Measurements from ENCODE around the gene TDRD6.
"Not testable (repeated sequence)": the region's sequence is repeated elsewhere in the genome, so short reads cannot be mapped to it uniquely, and the experiment has no call there.

The TDRD6 gene, protein sequence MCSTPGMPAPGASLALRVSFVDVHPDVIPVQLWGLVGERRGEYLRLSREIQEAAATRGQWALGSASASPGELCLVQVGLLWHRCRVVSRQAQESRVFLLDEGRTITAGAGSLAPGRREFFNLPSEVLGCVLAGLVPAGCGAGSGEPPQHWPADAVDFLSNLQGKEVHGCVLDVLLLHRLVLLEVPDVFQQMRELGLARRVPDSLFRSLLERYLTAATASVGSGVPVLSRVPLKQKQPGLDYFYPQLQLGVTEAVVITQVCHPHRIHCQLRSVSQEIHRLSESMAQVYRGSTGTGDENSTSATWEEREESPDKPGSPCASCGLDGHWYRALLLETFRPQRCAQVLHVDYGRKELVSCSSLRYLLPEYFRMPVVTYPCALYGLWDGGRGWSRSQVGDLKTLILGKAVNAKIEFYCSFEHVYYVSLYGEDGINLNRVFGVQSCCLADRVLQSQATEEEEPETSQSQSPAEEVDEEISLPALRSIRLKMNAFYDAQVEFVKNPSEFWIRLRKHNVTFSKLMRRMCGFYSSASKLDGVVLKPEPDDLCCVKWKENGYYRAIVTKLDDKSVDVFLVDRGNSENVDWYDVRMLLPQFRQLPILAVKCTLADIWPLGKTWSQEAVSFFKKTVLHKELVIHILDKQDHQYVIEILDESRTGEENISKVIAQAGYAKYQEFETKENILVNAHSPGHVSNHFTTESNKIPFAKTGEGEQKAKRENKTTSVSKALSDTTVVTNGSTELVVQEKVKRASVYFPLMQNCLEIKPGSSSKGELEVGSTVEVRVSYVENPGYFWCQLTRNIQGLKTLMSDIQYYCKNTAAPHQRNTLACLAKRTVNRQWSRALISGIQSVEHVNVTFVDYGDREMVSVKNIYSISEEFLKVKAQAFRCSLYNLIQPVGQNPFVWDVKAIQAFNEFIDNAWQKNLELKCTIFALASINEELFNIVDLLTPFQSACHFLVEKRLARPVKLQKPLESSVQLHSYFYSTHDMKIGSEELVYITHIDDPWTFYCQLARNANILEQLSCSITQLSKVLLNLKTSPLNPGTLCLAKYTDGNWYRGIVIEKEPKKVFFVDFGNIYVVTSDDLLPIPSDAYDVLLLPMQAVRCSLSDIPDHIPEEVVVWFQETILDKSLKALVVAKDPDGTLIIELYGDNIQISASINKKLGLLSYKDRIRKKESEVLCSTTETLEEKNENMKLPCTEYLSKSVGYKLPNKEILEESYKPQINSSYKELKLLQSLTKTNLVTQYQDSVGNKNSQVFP (N-terminal part only)

DNA sequence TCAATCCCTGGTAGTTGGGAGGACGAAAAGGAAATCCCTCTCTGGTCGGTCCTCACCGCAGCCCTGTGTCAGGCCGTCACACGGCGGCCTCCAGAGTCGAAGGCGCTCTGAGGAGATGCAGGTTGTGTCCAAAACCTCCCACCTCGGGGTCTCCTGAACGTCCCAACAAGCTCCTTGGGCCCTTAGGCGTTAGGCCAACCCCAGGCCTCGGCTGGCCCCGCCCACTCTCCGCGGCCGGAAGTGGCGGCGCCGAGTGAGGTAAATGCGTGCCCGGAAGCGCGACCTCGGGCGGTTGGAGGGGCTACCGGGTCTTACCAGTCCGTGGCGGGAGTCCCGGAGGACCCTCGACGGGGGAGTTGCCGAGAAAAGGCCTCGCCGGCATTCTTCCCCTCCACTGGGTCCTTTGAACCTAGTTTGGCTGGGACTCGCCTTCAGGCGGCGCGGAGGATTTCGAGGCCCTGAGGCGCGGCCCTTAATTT, at the start of gene TDRD6:
TDRD6 (plus strand) TSS at position 267 of the 479 bp plus-strand sequence. CDS start 244 bp downstream, outside the sequence.
- no peak for DNase-seq

DNA sequence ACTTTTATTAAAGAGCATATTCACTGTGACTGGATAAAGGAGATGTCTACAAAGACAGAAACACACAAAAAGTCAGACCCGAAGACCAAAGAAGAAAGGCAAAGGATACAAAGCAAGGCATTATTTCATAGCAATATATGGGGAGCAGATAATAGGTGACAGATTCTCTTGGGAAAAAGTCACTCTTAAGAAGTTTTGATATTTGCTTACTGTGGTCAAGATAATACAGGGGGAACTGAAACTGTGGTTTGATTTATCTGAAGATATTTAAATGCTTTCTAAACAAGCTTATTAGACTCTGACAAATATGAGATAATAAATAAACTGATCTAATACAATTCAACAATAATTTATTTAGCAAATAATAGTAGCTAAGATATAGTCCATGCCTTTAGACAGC, 49.8 kb upstream of the TDRD6 start:
- no peak for DNase-seq

DNA sequence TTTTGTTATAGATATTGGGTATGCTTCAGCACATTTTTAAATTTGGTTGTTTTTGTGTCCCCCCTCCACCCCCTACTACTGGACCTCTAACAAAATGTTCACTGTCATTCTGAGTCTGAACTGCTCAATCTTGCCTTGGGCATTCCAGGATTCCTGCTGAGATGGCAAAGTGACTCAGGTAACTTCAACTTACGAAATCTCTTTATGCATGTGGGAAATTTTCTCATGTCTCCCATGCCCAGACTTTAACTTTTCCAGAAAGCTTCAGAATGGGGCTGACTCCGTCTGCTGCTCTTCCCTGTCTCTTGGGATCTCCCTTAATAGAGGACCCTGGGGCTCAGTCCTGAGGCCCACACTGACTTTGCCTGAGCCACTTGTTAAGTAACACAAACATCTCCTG, 49.0 kb upstream of the TDRD6 start:
- DNase-seq, result no peak

DNA sequence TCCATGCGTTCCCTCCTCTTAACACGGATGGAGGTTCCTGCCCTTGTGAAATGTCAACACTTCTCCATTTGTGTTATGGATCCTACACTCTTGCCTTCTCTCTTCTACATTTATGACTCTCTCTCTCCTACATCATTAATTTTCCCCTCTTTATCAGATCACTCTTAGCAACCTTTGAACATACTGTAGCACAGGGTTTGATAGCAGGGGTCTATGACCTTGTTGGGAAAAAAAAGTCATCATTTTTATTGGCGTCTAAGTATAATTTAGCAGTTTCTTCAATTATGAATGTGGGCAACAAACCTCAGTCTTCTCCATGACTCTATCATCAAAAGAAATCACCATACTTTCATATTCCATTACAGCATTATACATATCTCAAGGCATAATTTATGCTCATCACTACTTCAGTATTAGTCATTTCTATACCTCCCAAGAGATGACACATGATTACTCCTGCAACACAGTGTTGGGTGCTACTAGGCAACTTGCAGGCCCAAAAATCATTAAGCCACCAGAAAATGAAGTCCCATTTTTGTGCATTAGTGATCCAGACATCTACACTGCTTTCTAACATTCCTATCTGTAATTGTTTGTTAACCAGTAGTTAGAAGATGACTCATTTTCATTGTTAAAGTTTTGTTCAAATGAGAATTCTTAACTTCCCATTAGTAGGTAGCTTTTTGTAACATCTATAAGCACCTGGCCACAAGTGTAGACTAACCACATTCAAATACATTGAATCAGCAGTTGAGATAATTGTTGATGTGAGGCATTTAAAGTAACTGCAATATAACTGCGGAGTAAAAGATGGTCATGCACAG, 44.5 kb upstream of the TDRD6 start:
- no peak for DNase-seq

DNA sequence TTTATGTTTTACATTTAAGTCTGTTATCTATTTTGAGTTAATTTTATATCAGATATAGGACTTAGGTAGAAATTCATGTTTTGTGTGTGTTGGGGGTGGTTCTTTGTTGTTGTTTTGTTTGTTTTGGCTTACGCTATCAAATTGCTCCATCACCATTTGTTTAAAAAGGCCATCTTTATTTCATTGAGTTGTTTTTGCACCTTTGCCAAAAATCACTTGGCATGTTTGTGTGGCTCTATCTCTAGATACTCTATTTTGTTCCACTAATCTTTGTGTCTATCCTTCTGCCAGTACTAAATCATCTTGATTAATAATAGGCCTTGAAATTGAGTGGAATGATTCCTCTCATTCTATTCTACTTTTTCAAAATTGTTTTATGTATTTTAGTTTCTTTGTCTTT, 42.4 kb upstream of the TDRD6 start:
- no peak for DNase-seq

DNA sequence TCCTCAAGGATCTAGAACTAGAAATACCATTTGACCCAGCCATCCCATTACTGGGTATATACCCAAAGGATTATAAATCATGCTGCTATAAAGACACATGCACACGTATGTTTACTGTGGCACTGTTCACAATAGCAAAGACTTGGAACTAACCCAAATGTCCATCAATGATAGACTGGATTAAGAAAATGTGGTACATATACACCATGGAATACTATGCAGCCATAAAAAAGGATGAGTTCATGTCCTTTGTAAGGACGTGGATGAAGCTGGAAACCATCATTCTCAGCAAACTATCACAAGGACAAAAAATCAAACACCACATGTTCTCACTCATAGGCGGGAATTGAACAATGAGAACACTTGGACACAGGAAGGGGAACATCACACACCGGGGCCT, 39.6 kb upstream of the TDRD6 start:
- DNase-seq, result not testable (repeated sequence)

DNA sequence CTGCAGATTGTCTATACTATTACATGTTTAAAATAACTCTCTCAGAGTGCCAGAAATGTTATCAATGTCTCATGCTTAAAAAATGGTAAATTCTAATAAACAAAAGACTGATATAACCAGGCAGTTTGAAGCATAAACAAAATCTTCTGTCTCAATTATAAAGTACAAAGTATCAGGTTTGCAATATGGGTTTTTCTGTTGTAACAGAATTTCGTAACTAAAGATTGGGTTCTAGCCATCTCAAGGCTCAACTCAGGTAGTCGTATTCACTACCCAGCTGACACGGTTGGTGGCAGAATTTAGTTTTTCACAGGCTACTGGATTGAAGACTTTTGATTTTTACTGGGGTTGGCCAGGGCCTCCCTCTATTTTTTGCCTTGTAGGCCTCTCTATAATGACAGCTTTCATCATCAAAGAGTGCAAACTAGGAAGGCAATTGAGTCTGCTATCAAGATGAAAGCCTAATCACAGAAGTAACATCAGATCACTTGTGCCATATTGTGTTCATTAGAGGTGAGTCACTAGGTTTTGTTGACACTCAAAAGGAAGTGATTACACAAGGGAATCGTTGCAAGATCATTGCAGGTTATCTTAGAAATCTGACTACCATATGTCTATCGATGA, 38.7 kb upstream of the TDRD6 start:
- DNase-seq, result no peak

DNA sequence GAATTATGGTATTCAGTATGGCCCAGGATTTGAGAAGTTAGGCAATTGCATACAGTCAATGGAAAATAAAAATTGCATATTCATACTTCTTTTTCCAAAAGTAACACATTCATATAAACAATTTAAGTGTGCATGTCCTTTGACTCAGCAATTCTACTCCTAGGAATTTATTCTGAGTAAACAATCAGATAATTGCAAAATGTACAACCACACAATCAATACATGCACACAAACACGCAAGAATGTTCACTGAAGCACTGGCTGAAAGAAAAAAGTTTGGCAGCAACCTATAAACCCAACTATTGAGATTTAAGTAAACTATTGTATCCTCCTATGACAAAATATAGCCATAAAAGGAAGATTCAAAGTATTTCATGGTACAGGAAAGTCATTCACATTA, 36.7 kb upstream of the TDRD6 start:
- no peak for DNase-seq

DNA sequence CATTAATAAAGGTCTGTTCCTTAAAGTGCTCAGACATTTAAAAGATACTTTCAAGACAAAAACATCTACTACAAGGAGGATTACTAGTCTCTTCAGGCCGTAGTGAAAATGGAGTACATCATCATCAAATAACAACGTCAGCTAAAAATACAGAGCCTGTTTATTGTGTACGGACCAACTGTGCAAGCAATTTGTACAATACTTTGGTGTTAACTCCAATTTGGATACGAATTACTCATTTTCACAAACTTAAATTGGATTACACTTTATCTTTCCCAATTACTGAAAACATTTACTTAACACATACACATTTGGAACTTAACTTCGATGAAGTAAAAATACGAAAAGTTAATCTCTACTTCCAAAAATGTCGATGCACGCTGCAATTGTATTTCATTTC, 35.9 kb upstream of the TDRD6 start:
- no peak for DNase-seq

DNA sequence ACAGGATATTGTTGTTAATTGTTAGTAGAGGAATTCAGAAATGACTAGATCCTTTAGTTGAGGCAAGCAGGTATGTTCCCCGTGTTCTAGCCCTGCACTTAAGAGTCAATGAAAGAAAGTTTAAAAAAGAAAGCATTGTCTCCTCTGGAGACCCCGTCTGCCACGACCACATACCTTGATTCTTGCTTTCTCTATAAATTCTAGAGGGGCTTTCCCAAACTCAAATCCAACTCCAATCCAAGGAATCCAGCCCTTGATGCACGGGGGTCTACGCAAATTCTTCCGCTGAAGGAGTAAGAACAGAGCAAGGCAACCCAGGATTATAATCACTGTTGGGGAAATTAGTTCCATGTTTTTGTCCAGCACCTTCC, 35.5 kb upstream of the TDRD6 start:
- no peak for DNase-seq

DNA sequence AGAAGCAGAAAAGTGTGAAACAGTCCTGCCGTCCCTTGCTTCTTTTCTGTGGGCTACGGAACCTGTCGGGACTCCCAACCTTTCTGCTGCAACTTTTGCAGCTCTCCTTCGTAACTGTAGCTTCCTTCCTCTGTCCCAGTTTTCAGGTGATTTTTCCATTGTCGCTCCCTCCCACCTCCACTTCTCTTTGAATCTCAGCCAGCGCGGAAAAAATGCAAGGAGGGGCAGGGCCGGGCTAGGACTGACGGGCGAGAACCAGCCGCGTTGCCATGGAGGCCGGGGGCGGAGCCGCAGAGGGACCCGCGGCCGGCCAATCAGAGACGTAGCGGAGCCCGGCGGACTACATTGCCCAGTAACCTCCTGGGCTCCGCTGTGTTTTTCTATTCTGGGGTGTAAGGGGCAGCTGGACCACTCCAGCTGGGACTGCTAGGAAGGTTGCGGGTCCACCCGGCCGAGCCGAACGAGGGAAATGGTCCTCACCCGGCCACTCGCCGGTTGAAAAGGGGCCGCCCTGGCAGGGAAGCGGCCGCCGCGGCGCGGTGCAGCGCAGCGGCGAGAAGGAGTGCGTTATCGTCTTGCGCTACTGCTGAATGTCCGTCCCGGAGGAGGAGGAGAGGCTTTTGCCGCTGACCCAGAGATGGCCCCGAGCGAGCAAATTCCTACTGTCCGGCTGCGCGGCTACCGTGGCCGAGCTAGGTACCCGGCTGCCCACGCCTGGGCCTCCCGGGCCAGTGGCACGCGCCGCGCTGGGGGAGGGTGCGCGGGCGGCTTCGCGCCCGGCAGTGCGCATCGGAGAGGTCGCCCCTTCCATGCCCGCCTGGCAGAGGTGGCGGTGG, 34.9 kb upstream of the TDRD6 start, which contains the start of the genes CYP39A1 and SLC25A27:
CYP39A1 (minus strand) TSS at position 216 of the 836 bp plus-strand sequence. CDS start 236 bp downstream, outside the sequence.
SLC25A27 (plus strand) TSS at position 373 of the 836 bp plus-strand sequence; CDS start at position 591, 218 bp downstream.
- DNase-seq, result peak; percentile 32

DNA sequence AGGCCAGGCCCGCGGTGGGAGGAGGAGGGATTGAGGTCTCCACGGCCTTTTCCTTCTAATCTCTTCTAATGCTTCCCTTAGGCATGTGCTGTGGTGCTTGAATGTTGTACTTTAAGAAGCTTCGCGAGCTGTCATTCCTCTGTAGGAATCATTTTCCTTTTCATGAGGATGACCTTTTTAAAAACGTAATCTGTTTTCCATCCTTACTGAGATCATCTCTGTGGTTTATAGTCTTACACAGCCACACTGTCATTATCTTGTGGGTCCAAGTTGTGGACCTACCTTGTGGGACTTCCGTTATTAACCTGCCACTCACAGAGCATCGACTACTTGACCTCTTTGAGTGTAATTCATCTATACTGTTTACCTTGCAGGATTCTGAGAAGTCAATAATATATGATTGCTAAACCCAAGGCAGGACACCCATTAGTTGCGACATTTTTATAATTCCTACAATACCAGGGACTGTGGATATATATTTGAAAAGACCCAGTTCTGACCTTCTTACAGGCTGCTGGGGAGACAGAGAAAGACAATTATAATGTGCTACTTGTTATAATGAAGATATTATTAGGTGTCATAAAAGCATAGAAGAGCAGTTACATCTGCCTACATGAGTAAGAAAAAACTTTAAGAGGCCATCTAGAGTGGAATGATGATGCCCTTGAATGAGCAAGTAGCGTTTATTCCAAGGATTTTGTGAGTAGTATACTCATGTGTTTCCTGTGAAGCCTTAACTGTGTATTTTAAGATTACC, 34.1 kb upstream of the TDRD6 start:
- DNase-seq, result no peak

DNA sequence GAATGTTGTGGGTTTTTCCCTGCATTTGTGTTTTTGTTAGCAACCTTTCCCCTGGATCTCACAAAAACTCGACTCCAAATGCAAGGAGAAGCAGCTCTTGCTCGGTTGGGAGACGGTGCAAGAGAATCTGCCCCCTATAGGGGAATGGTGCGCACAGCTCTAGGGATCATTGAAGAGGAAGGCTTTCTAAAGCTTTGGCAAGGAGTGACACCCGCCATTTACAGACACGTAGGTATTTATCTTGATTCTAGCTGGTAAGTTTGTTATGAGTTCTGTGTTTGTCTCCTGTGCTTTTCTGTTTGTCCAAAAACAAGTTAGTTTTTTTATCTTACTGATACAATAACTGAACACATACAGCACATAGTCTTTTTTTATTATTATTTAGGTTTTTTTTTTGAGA, 31.9 kb upstream of the TDRD6 start:
- DNase-seq, result no peak

DNA sequence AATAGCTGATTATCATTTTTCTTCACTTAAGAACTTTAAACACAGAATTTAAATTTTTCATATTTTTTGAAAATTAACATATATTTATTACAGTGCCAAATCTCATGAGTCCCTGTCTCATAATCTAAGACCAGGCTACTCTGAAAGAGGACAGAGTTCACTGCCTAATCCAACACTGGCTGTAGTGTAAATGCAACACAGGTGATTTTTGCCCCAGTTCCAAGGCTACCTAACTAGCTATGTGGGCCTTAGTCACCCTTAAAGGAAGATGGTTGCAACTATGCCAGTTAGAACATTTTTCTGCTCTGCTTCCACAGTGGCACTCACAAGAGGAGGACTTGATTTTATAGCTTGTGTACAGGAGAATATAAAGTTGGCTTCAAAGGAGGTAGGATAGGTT, 30.0 kb upstream of the TDRD6 start:
- DNase-seq, result no peak

DNA sequence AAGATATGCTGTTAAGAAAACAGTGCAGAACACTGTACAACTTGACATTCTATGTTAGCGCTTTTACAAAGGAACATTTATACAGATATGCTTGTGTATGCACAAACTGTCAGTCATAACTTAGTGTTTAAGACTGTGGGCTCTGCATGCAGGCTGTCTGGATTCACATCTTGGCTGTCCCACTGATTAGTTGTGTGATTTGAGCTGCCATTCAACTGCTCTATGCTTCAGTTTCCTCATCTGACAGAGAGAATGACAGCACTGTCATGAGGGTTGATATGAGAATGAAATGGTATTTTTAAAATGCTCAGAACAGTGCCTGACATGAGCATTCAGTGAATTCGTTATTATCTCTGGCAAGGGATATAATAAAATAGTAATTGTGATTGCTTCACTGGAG, 26.2 kb upstream of the TDRD6 start:
- DNase-seq, result no peak

DNA sequence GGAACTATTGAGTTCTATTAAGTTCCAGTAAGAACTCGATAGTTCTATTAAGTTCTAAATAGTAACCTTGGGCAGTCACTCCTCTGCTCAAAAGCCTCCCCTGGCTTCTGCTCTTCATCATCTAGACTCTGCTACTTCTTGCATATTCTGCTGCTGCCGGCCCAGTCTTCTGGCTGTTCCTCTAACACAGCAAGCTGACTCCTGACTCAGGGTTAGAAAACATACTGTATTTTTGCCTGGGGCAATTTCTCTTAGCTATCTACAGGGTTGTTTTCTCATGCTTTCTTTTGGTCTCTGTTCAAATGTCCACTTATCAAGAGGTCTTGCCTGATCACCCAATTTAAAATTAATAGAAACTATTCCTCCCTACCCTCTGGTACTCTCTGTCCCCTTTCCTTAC, 20.3 kb upstream of the TDRD6 start:
- no peak for DNase-seq

DNA sequence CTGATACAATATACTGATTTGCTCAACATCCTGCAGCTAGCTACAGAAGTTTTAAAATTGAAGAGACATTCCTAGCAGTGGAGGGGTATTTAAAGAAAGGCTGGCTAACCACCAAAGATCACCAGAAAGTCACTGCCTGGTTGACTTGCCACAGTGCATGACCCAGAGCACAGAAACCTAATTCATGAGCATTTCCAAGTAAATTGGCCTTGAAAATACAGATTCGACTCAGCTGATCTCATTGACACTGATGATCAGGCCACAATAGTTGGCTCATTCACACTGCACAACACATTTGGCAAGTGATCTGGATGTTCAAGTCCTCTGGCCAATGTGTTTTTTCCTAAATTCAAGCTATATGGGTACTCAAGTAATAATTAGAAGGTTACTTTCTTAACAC, 13.3 kb upstream of the TDRD6 start:
- DNase-seq, result no peak

DNA sequence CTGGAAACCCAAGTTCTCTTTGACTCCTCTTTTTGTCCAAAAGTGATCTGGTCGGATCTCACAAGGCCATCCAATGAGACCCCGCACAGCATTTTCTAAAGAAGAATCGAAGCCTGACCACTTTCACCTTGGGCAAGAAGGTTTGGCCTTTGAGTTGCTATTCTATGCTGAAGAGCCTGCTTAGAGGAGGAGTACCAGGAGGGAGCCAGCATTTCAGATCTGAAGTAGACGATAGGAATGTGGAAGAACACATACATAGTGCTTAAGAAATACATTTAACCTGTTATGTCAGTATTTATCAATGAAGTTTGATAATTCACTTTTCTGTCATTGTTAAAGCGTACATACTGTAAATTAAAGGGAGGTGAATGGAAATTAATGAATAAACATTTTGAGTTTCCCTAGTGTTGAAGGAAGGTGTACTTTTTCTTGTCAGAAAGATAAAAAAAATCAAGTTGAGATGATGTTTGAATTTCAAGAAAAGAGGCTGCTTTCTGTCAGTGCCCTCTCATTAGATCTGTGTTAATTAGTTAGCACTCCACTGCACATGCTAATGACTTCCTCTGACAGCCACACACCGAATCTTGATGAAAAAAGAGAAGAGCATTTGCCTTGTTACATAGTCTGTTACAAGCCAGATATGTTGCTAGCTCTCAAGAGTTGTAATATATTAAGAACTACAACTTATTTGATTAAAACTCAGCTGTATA, 10.9 kb upstream of the TDRD6 start:
- DNase-seq, result no peak

DNA sequence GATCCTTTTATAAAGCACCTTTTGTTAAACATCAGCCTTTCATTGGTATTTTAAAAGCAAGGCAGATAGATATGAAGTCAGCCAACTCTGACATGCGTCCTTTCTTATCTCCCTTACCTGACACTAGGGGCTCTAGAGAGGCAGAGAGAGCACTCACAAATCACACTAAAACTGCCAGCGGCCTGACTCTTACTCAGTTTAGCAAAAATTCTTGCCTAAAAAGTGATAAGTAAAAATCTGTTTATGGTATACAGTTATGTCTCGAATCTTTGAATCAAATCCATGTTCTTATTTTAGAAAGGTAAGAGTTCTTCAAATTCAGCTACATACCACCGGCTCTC, 10.4 kb upstream of the TDRD6 start:
- no peak for DNase-seq

Measured in NCI-H1694 (cell line).